GM12878 (cell line): ENCODE measurements around the gene KBTBD3. TPM values are rescaled to one million over a fixed set of nuclear protein-coding genes. Genes with fewer than 3 reads are reported as not detected.

ENCODE experiments used
- ATAC-seq: fragments of 200-7000 bp; cut with Tn5 transposase; 3 replicates; pipeline ENCODE4 v1.9.1; 2020; ENCODE audit warnings: mild to moderate bottlenecking, moderate library complexity
- BruUV-seq: library from RNA; stranded (reverse); fragments of 400-500 nt; replicated peaks from 2 replicates; lab custom pipeline; 2021; lab: Mats Ljungman, UMichigan
- CTCF ChIA-PET: fragments of 300-600 bp; sonication (Branson Sonifier 250); formaldehyde crosslinking; extraction: SDS; loops from one replicate; lab custom pipeline; 2021; ENCODE audit warnings: inconsistent platforms; lab: Yijun Ruan, JAX
- POLR2A ChIA-PET: fragments of 350-600 bp; formaldehyde crosslinking; extraction: SDS; loops from one replicate; lab custom pipeline; 2021; ENCODE audit warnings: inconsistent platforms; lab: Charles Lee
- RAD21 ChIA-PET: fragments of 300-600 bp; sonication (Branson Sonifier 250); formaldehyde crosslinking; loops from one replicate; lab custom pipeline; 2023; ENCODE audit warnings: antibody characterized with exemption; ENCODE audit not compliant: unreplicated experiment; lab: Charles Lee
- SMC1A ChIA-PET: fragments of 300-600 bp; sonication (Branson Sonifier 250); formaldehyde crosslinking; loops from one replicate; lab custom pipeline; 2023; ENCODE audit not compliant: unreplicated experiment, uncharacterized antibody; lab: Charles Lee
- DNase-seq: peaks from one replicate; pipeline ENCODE4 v3.0.0-alpha.2; 2011; ENCODE audit warnings: low read depth, low spot score
- FAIRE-seq: peaks from 3 replicates; lab custom pipeline; 2011; peaks lifted over from hg19 to GRCh38; lab: Jason Lieb, UNC
- H2AFZ ChIP-seq: 2 replicates; pipeline ENCODE4 v1.6.0; 2011; ENCODE audit warnings: low read depth, low read length, control low read depth; ENCODE audit not compliant: control insufficient read depth
- H3K27ac ChIP-seq: 2 replicates; pipeline ENCODE4 v1.5.1; 2011; ENCODE audit warnings: control low read depth; ENCODE audit not compliant: control insufficient read depth, insufficient read depth
- H3K27me3 ChIP-seq, 2 experiments: replicated peaks in 1 of 2; 2 replicates each; pipeline versions ENCODE4 v1.6.0 to v1.6.1; 2011; ENCODE audit warnings: low read length in 1 of 2; ENCODE audit not compliant: control insufficient read depth in 2 of 2, insufficient read depth in 2 of 2
- H3K36me3 ChIP-seq, 2 experiments: 2 replicates each; pipeline ENCODE4 v1.5.1; 2011; ENCODE audit warnings: low read length in 1 of 2; ENCODE audit not compliant: control insufficient read depth in 2 of 2, insufficient read depth in 2 of 2
- H3K4me1 ChIP-seq: 2 replicates; pipeline ENCODE4 v1.6.1; 2011; ENCODE audit warnings: mild to moderate bottlenecking, low read length, moderate library complexity, mixed read lengths; ENCODE audit not compliant: control insufficient read depth, insufficient read depth
- H3K4me2 ChIP-seq: 2 replicates; pipeline ENCODE4 v1.6.0; 2011; ENCODE audit warnings: control low read depth; ENCODE audit not compliant: control insufficient read depth, insufficient read depth
- H3K4me3 ChIP-seq: fragments of 200-600 bp; sonication (generic); 2 replicates; pipeline ENCODE4 v1.5.1; 2016
- H3K79me2 ChIP-seq: 2 replicates; pipeline ENCODE4 v1.6.0; 2011; ENCODE audit warnings: low read length; ENCODE audit not compliant: control insufficient read depth, insufficient read depth
- H3K9ac ChIP-seq: 2 replicates; pipeline ENCODE4 v1.8.0; 2011; ENCODE audit warnings: low read length, control low read depth, mixed read lengths; ENCODE audit not compliant: control insufficient read depth, insufficient read depth
- H3K9me3 ChIP-seq: replicated peaks from 3 replicates; pipeline ENCODE4 v1.5.1; 2011; ENCODE audit warnings: mild to moderate bottlenecking, low read length; ENCODE audit not compliant: control insufficient read depth, insufficient read depth
- H4K20me1 ChIP-seq: 2 replicates; pipeline ENCODE4 v1.6.0; 2011; ENCODE audit not compliant: control insufficient read depth, insufficient read depth
- ASH2L ChIP-seq: fragments of 300-600, 200-600 bp; sonication (generic); IDR thresholded peaks from 2 replicates; pipeline ENCODE4 v1.6.1; 2017; ENCODE audit warnings: low read depth, mild to moderate bottlenecking, borderline replicate concordance
- CHD4 ChIP-seq: fragments of 200-600 bp; sonication (generic); IDR thresholded peaks from 2 replicates; pipeline ENCODE4 v1.6.1; 2016; ENCODE audit warnings: mild to moderate bottlenecking
- CREM ChIP-seq: IDR thresholded peaks from 2 replicates; pipeline ENCODE4 v1.6.1; 2014; ENCODE audit warnings: antibody characterized with exemption, low read depth
- ESRRA ChIP-seq: IDR thresholded peaks from 2 replicates; pipeline ENCODE4 v1.6.1; 2012; ENCODE audit warnings: mild to moderate bottlenecking, low read length, improper control_type of control experiment
- ETV6 ChIP-seq, 2 experiments: fragments of 450-650 bp in 1 of 2; IDR thresholded peaks in 1 of 2; conservative IDR thresholded peaks in 1 of 2; 2 replicates each; pipeline ENCODE4 v1.6.1; 2014; ENCODE audit warnings: antibody characterized with exemption in 1 of 2, borderline replicate concordance in 1 of 2, low read depth in 1 of 2, mild to moderate bottlenecking in 1 of 2, moderate library complexity in 1 of 2
- FOXM1 ChIP-seq: IDR thresholded peaks from 2 replicates; pipeline ENCODE4 v1.6.1; 2012; ENCODE audit warnings: low read depth, mild to moderate bottlenecking, inconsistent platforms, low read length, moderate library complexity
- MEF2A ChIP-seq: IDR thresholded peaks from 2 replicates; pipeline ENCODE4 v1.6.1; 2011; ENCODE audit warnings: low read depth, mild to moderate bottlenecking, low read length, moderate library complexity; ENCODE audit not compliant: insufficient read depth
- MLLT1 ChIP-seq: fragments of 450-650 bp; IDR thresholded peaks from 2 replicates; pipeline ENCODE4 v1.6.1; 2016; ENCODE audit warnings: mild to moderate bottlenecking
- NFYB ChIP-seq: IDR thresholded peaks from 2 replicates; pipeline ENCODE4 v1.6.1; 2011; ENCODE audit warnings: low read depth, mild to moderate bottlenecking, low read length, improper control_type of control experiment, moderate library complexity; ENCODE audit not compliant: insufficient read depth
- NR2C2 ChIP-seq: IDR thresholded peaks from 2 replicates; pipeline ENCODE4 v1.6.1; 2011; ENCODE audit warnings: borderline replicate concordance, low read depth; ENCODE audit not compliant: control insufficient read depth, insufficient read length
- PAX5 ChIP-seq: IDR thresholded peaks from 2 replicates; pipeline ENCODE4 v1.6.1; 2011; ENCODE audit warnings: low read depth, low read length, borderline replicate concordance
- POU2F2 ChIP-seq: IDR thresholded peaks from 3 replicates; pipeline ENCODE4 v1.6.1; 2011; ENCODE audit warnings: low read depth, mild to moderate bottlenecking, low read length, borderline replicate concordance
- RB1 ChIP-seq: fragments of 450-650 bp; formaldehyde crosslinking; IDR thresholded peaks from 2 replicates; pipeline ENCODE4 v1.6.1; 2017; ENCODE audit warnings: mild to moderate bottlenecking, borderline replicate concordance
- REST ChIP-seq: IDR thresholded peaks from 2 replicates; pipeline ENCODE4 v1.6.1; 2012; ENCODE audit warnings: mild to moderate bottlenecking, low read depth, low read length
- SMARCA5 ChIP-seq: fragments of 450-650 bp; IDR thresholded peaks from 2 replicates; pipeline ENCODE4 v1.6.1; 2017; ENCODE audit warnings: mild to moderate bottlenecking
- SP1 ChIP-seq: IDR thresholded peaks from one replicate; pipeline ENCODE4 v1.6.1; 2011; ENCODE audit warnings: low read depth, low read length
- TARDBP ChIP-seq: IDR thresholded peaks from 2 replicates; pipeline ENCODE4 v1.6.1; 2016; ENCODE audit warnings: borderline replicate concordance
- USF2 ChIP-seq: IDR thresholded peaks from 2 replicates; pipeline ENCODE4 v1.6.1; 2011; ENCODE audit warnings: low read depth, low read length, improper control_type of control experiment, borderline replicate concordance
- in situ Hi-C: fragments of 300-500 bp; cut with MboI; formaldehyde crosslinking; loops from 9 replicates; pipeline ENCODE4 v1.14.3; 2018; ENCODE audit warnings: mixed read lengths
- intact Hi-C: fragments of 100-400 bp; cut with micrococcal nuclease; formaldehyde crosslinking; loops from one replicate; pipeline ENCODE4 v1.14.2; 2022; ENCODE audit not compliant: unreplicated experiment
- polyA plus RNA-seq, 11 experiments: library from polyadenylated mRNA; depleted of rRNA in 4 of 11; unstranded in 6 of 11; stranded (reverse) in 5 of 11; fragments of >200 nt; fragmentation: Nextera tagmentation in 4 of 11; fragmentation: Illumina TruSeq in 1 of 11; extraction: Ambion mirVana in 4 of 11; extraction: Trizol in 1 of 11; gene quantifications; 1 replicate in 1 of 11; 2 replicates in 10 of 11; pipeline versions ENCODE4 v1.2.1 to v1.2.3, GENCODE V29; 2011 to 2016; ENCODE audit warnings: inconsistent platforms in 2 of 11, missing spikeins in 2 of 11, low read depth in 1 of 11
- total RNA-seq, 4 experiments: library from RNA; depleted of rRNA in 3 of 4; stranded (reverse); fragments of >200 nt in 3 of 4; fragmentation: Illumina TruSeq in 1 of 4; extraction: Trizol in 1 of 4; gene quantifications; 2 replicates each; pipeline versions ENCODE4 v1.2.1 to v1.2.3, GENCODE V29; 2013 to 2021

The KBTBD3 gene
- total and polyA plus RNA-seq, 10 of the 15 experiments (the other 5 are each of a cell fraction or from before 2014, with no cell fraction given): 1.9 to 18.1 (median 8.4) TPM

- TF ChIP-seq NFYB: no peak
- TF ChIP-seq NR2C2: no peak
- no peak for TF ChIP-seq MLLT1
- TF ChIP-seq MEF2A: no peak
- TF ChIP-seq SP1: no peak
- TF ChIP-seq PAX5: no peak
- TF ChIP-seq POU2F2: no peak
- TF ChIP-seq CHD4: no peak
Measured at GRCh38 chr11:106049727-106050476, 27.2 kb downstream of the KBTBD3 start (continued).

- in situ Hi-C loops (no loop called here), intact Hi-C loops (no loop called here)
- H3K9me3 ChIP-seq: no peaks in the 10 kb centered on the region
- no peaks in the 10 kb centered on the region for H3K36me3 ChIP-seq
- H3K27ac ChIP-seq: no peak overlapping the region
- no peak overlapping the region for H2AFZ ChIP-seq
- ChIA-PET POLR2A (interaction anchor here (0.6 kb wide), 1 partner anchor 10 kb away, joined by 3 read pairs; no protein-coding TSS in a partner anchor), RAD21 (no interaction called here), CTCF (interaction anchor here (0.6 to 1.5 kb wide), 2 partner anchors 12 to 1584 kb away, joined by 3 read pairs; no protein-coding TSS in a partner anchor), SMC1A (no interaction called here)
- no peak for DNase-seq
- H3K9ac ChIP-seq: no peak overlapping the region
- no peaks in the 10 kb centered on the region for H3K27me3 ChIP-seq
- no peaks in the 10 kb centered on the region for H3K79me2 ChIP-seq
- FAIRE-seq: no peak
- H3K4me2 ChIP-seq: no peak overlapping the region
- no peak for ATAC-seq
- no peak overlapping the region for H3K4me3 ChIP-seq
- BruUV-seq: no TSS peak
- no peaks in the 10 kb centered on the region for H4K20me1 ChIP-seq
- no peaks in the 10 kb centered on the region for H3K4me1 ChIP-seq
- TF ChIP-seq SMARCA5 (no peak), TARDBP (no peak), NR2C2 (no peak), ESRRA (no peak), ETV6 (conservative IDR thresholded peaks at IDR 0.05 in 1 of 2, IDR thresholded peaks at IDR 0.05 in 1 of 2; ENCODE audit: borderline replicate concordance in 1 of 2, low read depth in 1 of 2) (no peak), ASH2L (no peak), REST (no peak), RB1 (no peak), CREM (no peak), USF2 (no peak), FOXM1 (no peak)
Measured at GRCh38 chr11:106047631-106048030, 29.5 kb downstream of the KBTBD3 start.
